GM12875 (cell line): Measurements from ENCODE around the gene AFDN.

Experiments
- H3K4me3 ChIP-seq: one replicate; pipeline ENCODE4 v1.5.1; 2011; ENCODE audit warnings: low read depth, low read length, control low read depth
- CTCF ChIP-seq: IDR thresholded peaks from 2 replicates; pipeline ENCODE4 v1.5.1; 2011; ENCODE audit warnings: low read depth, mild to moderate bottlenecking, control low read depth, inconsistent platforms, low read length, moderate library complexity, borderline replicate concordance; ENCODE audit not compliant: insufficient read depth

The AFDN gene

DNA sequence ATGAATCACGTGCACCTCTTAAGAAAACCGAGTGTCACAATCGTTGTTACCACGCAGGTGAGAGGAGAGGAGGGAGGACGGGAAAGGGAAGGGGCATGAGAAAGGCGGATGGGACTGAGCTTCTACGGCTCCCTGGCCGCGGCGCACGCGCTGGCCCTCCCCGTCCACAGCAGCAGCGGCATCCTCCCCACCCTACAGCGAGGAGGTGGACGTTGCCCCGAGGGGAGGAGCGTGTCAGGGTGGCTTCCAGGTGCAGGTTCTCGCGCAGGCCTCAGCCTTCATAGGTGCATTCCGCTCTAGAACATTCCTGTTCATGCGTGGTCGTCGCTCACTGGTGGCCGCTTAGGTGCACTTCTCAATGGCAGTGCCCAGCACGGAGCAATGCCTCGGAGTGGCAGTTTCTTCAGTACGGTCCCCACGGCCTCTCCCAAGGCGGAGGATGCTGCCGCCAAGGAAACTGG lies 29.7 kb upstream of the AFDN start:
- TF ChIP-seq CTCF, result no peak
- H3K4me3 ChIP-seq, result no peak overlapping the region

DNA sequence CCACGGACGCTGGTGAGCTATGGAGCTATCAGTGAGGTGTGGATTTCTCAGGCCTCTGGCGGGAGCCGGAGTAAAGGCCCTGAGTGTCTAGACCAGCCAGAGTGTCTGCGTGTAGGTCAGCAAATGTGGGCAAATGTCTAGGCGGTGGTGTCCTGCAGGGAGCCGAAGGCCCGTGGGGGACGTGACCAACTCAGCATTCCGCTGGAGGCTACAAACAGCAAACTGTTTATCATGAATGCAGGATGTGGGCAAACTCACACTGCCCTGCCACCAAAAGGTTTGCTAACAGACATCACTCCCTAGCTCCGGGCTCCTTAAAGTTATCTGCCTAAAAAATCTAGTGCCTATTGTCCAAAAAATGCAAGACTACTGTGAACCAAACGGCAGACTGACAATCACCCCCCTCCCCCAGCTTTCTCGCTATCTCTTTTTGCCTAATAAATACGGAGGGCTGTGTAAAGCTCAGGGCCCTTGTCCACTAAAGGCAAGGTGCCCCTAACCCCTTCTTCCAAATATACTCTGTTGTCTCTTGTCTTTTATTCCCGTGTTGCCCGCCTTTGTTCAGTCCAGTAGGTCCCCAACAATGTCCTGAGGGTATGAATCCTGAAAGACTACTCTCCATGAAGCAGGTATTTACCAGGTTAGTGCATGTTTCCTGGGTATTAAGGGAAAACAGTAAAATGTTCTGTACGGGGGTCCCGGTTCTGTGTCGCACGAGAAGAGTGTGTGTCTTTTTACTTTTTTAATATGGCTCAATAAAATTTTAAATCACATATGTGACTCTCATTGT lies 29.0 kb upstream of the AFDN start:
- no peak overlapping the region for H3K4me3 ChIP-seq
- no peak for TF ChIP-seq CTCF

GRCh38 chr6:167798453-167798852 lies 28.3 kb upstream of the AFDN start:
- no peak overlapping the region for H3K4me3 ChIP-seq
- TF ChIP-seq CTCF, result no peak

GRCh38 chr6:167799033-167799821 lies 27.5 kb upstream of the AFDN start:
- TF ChIP-seq CTCF, result no peak
- no peak overlapping the region for H3K4me3 ChIP-seq

DNA sequence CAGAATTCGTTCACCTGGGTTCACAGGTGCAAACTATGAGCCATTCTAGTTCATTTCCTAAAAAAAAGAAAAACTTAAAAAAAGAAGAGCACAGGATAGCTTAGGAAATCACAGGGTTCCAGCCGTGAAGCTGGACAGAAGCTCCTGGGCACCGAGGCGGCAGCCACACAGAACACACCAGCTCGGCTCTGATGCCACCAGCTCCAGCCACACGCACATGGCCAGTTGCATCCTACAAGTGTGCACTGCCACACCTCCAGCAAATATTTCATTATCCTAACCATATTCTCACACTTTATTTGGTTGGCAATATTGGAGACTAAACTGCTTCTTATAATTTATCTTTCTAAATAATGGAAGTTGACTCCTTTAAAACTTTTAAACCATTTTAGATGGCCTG lies 26.2 kb upstream of the AFDN start:
- no peak for TF ChIP-seq CTCF
- no peak overlapping the region for H3K4me3 ChIP-seq

GRCh38 chr6:167801263-167801662 lies 25.4 kb upstream of the AFDN start:
- no peak for TF ChIP-seq CTCF
- no peak overlapping the region for H3K4me3 ChIP-seq
